Activated CD4-positive, alpha-beta T cell treated with anti-CD3 and anti-CD28 coated beads, Interleukin-2, amount 10 ng/mL, durations not matched to agents 24 days and 14 days (primary cell): Measurements from ENCODE around the gene TAX1BP1. TPM values are rescaled to one million over a fixed set of nuclear protein-coding genes. Genes with fewer than 3 reads are reported as not detected.
A peak's percentile ranks its signal among the peaks of the same experiment; 100 is the strongest.
"Not testable (repeated sequence)": the region's sequence is repeated elsewhere in the genome, so short reads cannot be mapped to it uniquely, and the experiment has no call there.

Experiments used
- DNase-seq: peaks from one replicate; pipeline ENCODE4 v3.0.0; 2022
- H3K27ac Mint-ChIP-seq: one replicate; pipeline ENCODE4 v1.8.0; 2022; ENCODE audit warnings: mild to moderate bottlenecking, mixed read lengths
- H3K27me3 Mint-ChIP-seq: one replicate; pipeline ENCODE4 v1.8.0; 2022; ENCODE audit warnings: mixed read lengths
- H3K36me3 Mint-ChIP-seq: one replicate; pipeline ENCODE4 v1.8.0; 2022; ENCODE audit warnings: low read depth, mild to moderate bottlenecking, mixed read lengths
- H3K4me1 Mint-ChIP-seq: one replicate; pipeline ENCODE4 v1.8.0; 2021; ENCODE audit warnings: mixed read lengths
- H3K4me3 Mint-ChIP-seq: one replicate; pipeline ENCODE4 v1.8.0; 2022; ENCODE audit warnings: mild to moderate bottlenecking, moderate library complexity, mixed read lengths
- H3K9me3 Mint-ChIP-seq: one replicate; pipeline ENCODE4 v1.8.0; 2021; ENCODE audit warnings: mixed read lengths
- intact Hi-C: fragments of 100-400 bp; cut with micrococcal nuclease; formaldehyde crosslinking; loops from one replicate; pipeline ENCODE4 v1.15.1; 2023
- total RNA-seq: library from RNA; stranded (reverse); gene quantifications from 2 replicates; pipeline ENCODE4 v1.2.3, GENCODE V29; 2022

The TAX1BP1 gene
- total RNA-seq, 1 donor from 2014 or later, result 91.5 TPM

DNA sequence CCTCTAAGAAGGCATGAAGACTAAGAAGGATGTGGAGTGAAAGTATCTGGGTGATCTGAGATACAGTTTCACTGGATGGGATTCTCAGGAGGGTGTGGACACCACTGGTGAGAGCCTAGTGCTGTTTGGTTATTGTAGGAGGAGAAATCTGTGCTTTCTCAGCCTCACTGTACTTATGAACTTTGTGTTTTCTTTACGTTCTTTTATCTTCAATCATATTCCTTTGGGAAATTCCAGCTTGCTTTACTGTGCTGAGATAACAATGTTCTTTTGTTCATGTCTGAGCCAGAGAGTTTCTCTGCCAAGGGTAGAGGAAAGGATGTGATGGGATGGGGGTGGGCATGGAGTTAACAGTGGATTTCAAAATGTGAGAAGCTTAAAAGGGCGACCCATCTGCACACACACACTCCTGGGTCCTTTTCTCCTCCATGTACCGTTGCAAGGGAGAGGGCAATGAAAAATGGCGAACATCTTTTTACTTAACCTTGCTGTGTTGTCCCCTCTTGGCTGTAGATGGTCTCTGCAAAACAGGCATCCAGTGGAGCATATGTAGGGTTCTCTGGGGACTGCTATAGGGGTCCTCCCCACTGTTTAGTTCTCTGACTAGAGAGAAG lies 25.0 kb upstream of the TAX1BP1 start:
- no peak overlapping the region for H3K4me3 Mint-ChIP-seq
- intact Hi-C loops, result no loop called here
- peaks cover 17% of the 10 kb centered on the region for H3K27me3 Mint-ChIP-seq
- DNase-seq, result no peak
- H3K9me3 Mint-ChIP-seq, result no peaks in the 10 kb centered on the region
- H3K4me1 Mint-ChIP-seq, result no peaks in the 10 kb centered on the region
- no peak overlapping the region for H3K27ac Mint-ChIP-seq
- no peaks in the 10 kb centered on the region for H3K36me3 Mint-ChIP-seq

- no peaks in the 10 kb centered on the region for H3K36me3 Mint-ChIP-seq
- H3K4me3 Mint-ChIP-seq, result no peak overlapping the region
- no peaks in the 10 kb centered on the region for H3K9me3 Mint-ChIP-seq
- peaks cover 2% of the 10 kb centered on the region for H3K27me3 Mint-ChIP-seq
- intact Hi-C loops, result no loop called here
- DNase-seq, result peak; percentile 41
- no peak overlapping the region for H3K27ac Mint-ChIP-seq
- H3K4me1 Mint-ChIP-seq, result peaks cover 2% of the 10 kb centered on the region
Observed at GRCh38 chr7:27723085-27723484, 16.9 kb upstream of the TAX1BP1 start.

DNA sequence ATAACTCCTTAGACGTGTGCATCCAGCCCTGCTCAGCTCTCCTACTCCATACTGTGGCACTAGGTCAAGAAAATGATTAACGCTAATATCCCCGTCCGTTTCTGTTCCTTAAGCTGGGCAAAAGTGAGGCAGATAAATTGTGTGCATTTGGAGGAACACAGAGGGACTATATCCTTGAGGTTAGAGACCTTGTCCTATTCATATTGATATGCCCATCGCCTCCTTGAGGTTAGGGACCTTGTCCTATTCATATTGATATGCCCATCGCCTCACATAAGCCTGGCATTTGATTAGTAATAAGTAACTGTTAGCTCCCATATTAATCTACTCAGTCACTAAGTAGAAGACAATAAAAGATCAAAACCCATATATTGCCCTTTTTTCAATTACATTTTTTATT lies 12.9 kb upstream of the TAX1BP1 start:
- Mint-ChIP-seq H3K4me3 (no peak overlapping the region), H3K9me3 (no peaks in the 10 kb centered on the region), H3K27me3 (peaks cover 6% of the 10 kb centered on the region), H3K36me3 (no peaks in the 10 kb centered on the region), H3K27ac (no peak overlapping the region), H3K4me1 (peaks cover 2% of the 10 kb centered on the region)
- intact Hi-C loops, result no loop called here
- peak; percentile 43 for DNase-seq

DNA sequence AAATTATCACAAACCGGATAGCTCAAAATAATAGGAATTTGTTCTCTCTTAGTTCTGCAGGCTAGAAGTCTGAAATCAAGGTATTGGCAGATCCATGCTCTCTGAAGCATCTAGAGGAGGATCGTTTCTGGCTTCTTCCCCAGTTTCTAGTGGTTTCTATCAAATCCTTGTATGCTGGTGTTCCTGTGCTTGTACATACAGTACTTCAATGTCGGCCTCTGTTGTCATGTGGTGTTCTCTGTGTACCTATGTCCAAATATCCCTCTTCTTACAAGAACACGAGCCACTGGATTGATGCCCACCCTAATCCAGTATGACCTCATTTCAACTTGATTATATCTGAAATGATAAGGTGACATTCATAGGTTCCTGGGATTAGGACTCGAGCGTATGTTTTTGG lies 9.8 kb upstream of the TAX1BP1 start:
- H3K27me3 Mint-ChIP-seq, result peaks cover 15% of the 10 kb centered on the region
- intact Hi-C loops, result no loop called here
- no peak for DNase-seq
- no peak overlapping the region for H3K27ac Mint-ChIP-seq
- no peaks in the 10 kb centered on the region for H3K9me3 Mint-ChIP-seq
- H3K4me3 Mint-ChIP-seq, result no peak overlapping the region
- peaks cover 2% of the 10 kb centered on the region for H3K4me1 Mint-ChIP-seq
- H3K36me3 Mint-ChIP-seq, result no peaks in the 10 kb centered on the region

DNA sequence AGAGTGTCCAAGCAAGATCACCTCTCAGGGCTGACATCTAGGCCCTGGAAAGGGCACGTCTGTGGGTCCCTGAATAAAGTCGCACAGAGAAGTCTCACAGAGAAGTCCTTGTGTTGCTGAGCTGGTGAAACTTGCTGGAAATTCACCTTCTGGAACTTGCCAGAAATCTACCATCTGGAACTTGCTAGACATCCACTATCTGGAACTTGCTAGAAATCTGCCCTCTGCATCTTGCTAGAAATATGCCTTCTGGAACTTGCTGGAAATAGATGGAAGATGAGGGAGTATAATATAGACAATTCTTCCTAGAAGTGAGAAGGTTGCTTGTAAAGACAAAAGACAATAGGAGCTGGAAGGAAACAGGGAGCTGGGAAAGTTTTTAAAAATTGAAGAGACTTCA lies 5.4 kb upstream of the TAX1BP1 start:
- H3K4me1 Mint-ChIP-seq, result peaks cover 6% of the 10 kb centered on the region
- H3K4me3 Mint-ChIP-seq, result no peak overlapping the region
- peak; percentile 49 for DNase-seq
- intact Hi-C loops, result no loop called here
- H3K27me3 Mint-ChIP-seq, result peaks cover 22% of the 10 kb centered on the region
- no peaks in the 10 kb centered on the region for H3K9me3 Mint-ChIP-seq
- H3K36me3 Mint-ChIP-seq, result no peaks in the 10 kb centered on the region
- no peak overlapping the region for H3K27ac Mint-ChIP-seq

- no peak for DNase-seq
- intact Hi-C loops, result no loop called here
- H3K9me3 Mint-ChIP-seq, result no peaks in the 10 kb centered on the region
- no peak overlapping the region for H3K4me3 Mint-ChIP-seq
- H3K27ac Mint-ChIP-seq, result no peak overlapping the region
- no peaks in the 10 kb centered on the region for H3K36me3 Mint-ChIP-seq
- H3K4me1 Mint-ChIP-seq, result peaks cover 9% of the 10 kb centered on the region
- peaks cover 24% of the 10 kb centered on the region for H3K27me3 Mint-ChIP-seq
Observed at GRCh38 chr7:27735165-27735564, 4.8 kb upstream of the TAX1BP1 start.

GRCh38 chr7:27735831-27736230 lies 4.1 kb upstream of the TAX1BP1 start:
- DNase-seq, result peak; percentile 51
- Mint-ChIP-seq H3K4me3 (no peak overlapping the region), H3K4me1 (peaks cover 13% of the 10 kb centered on the region), H3K27ac (peak overlapping the region; percentile 16), H3K36me3 (peaks cover 4% of the 10 kb centered on the region), H3K9me3 (no peaks in the 10 kb centered on the region), H3K27me3 (peaks cover 22% of the 10 kb centered on the region)
- intact Hi-C loops, result no loop called here

- Mint-ChIP-seq H3K4me3 (no peak overlapping the region), H3K9me3 (no peaks in the 10 kb centered on the region), H3K36me3 (peaks cover 7% of the 10 kb centered on the region), H3K27ac (no peak overlapping the region), H3K4me1 (peaks cover 24% of the 10 kb centered on the region), H3K27me3 (peaks cover 20% of the 10 kb centered on the region)
- no peak for DNase-seq
- intact Hi-C loops, result no loop called here
Observed at GRCh38 chr7:27737178-27737577, 2.8 kb upstream of the TAX1BP1 start.

DNA sequence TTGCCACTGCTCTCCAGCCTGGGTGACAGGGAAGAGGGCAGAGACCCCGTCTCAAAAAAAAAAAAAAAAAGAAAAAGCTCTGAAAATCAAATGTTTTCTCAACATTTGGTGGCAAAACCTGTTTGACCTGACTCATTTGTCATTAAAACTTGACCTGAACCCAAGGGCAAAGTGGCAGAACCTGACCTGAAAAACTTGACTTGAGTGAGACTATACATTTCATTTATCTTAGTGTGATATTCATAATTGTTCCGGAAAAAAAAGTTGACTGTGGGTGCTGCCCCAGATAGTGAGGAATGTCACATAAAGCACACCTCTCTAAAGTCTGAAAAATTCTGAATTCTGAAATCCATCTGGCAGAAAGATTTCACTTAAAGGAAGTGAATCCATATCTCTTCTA lies 2.3 kb upstream of the TAX1BP1 start:
- Mint-ChIP-seq H3K27me3 (peaks cover 19% of the 10 kb centered on the region), H3K9me3 (no peaks in the 10 kb centered on the region), H3K4me1 (peaks cover 25% of the 10 kb centered on the region), H3K27ac (no peak overlapping the region), H3K36me3 (peaks cover 7% of the 10 kb centered on the region), H3K4me3 (no peak overlapping the region)
- intact Hi-C loops, result no loop called here
- no peak for DNase-seq

GRCh38 chr7:27739301-27739908 lies 557 bp upstream of the TAX1BP1 start:
- peak; percentile 58 for DNase-seq
- Mint-ChIP-seq H3K4me1 (peaks cover 25% of the 10 kb centered on the region), H3K27ac (peak overlapping the region; percentile 97), H3K27me3 (peaks cover 14% of the 10 kb centered on the region), H3K4me3 (peak overlapping the region; percentile 94), H3K9me3 (no peaks in the 10 kb centered on the region), H3K36me3 (peaks cover 7% of the 10 kb centered on the region)
- intact Hi-C loops, result no loop called here

- Mint-ChIP-seq H3K4me3 (peak overlapping the region; percentile 94), H3K27me3 (peaks cover 8% of the 10 kb centered on the region), H3K9me3 (no peaks in the 10 kb centered on the region), H3K36me3 (peaks cover 8% of the 10 kb centered on the region), H3K27ac (peak overlapping the region; percentile 97), H3K4me1 (peaks cover 29% of the 10 kb centered on the region)
- peak; percentile 97 for DNase-seq
- intact Hi-C loops, result loop anchor here (1.0 to 2.0 kb wide), 2 partner anchors 42 to 77 kb away; no protein-coding TSS in a partner anchor
Observed at GRCh38 chr7:27740449-27741086, 606 bp downstream of the TAX1BP1 start.

GRCh38 chr7:27742091-27742710 lies 2.2 kb downstream of the TAX1BP1 start:
- H3K27me3 Mint-ChIP-seq, H3K9me3 Mint-ChIP-seq, intact Hi-C loops, H3K4me3 Mint-ChIP-seq, H3K27ac Mint-ChIP-seq, H3K36me3 Mint-ChIP-seq: not testable (repeated sequence)
- peak; percentile 51 for DNase-seq
- H3K4me1 Mint-ChIP-seq, result peaks cover 34% of the 10 kb centered on the region

DNA sequence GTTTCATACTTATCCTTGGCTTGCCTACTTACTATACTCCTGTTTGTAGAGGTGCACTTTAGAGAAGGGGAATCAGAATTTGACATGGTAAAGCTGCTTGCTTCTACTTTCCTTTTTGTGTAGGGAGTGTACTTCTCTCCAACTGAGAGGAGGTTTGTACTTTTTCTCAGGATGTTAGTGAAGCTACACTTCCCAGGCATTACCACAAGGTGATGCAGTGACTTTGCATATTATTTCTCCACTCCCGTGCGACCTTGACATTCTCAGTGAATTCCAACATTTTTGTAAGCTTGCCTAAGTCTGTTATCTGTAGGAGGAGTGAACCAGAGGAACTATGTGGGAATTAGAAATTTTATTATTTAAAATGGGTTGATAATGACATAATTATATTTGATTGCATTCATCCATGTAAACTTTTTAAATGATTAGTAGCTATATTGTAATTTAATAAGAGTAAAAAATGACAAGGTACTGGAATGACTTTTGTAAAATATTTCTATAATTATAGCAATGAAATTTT lies 5.2 kb downstream of the TAX1BP1 start:
- no peak overlapping the region for H3K4me3 Mint-ChIP-seq
- H3K4me1 Mint-ChIP-seq, result peaks cover 28% of the 10 kb centered on the region
- no peak overlapping the region for H3K27ac Mint-ChIP-seq
- no peaks in the 10 kb centered on the region for H3K27me3 Mint-ChIP-seq
- no peaks in the 10 kb centered on the region for H3K9me3 Mint-ChIP-seq
- intact Hi-C loops, result no loop called here
- H3K36me3 Mint-ChIP-seq, result peaks cover 22% of the 10 kb centered on the region
- DNase-seq, result peak; percentile 60

GRCh38 chr7:27746486-27746885 lies 6.5 kb downstream of the TAX1BP1 start:
- no peaks in the 10 kb centered on the region for H3K27me3 Mint-ChIP-seq
- intact Hi-C loops, result no loop called here
- no peak for DNase-seq
- peaks cover 18% of the 10 kb centered on the region for H3K4me1 Mint-ChIP-seq
- H3K4me3 Mint-ChIP-seq, result no peak overlapping the region
- H3K36me3 Mint-ChIP-seq, result peaks cover 27% of the 10 kb centered on the region
- no peaks in the 10 kb centered on the region for H3K9me3 Mint-ChIP-seq
- H3K27ac Mint-ChIP-seq, result no peak overlapping the region
